Liver (tissue), 9 donors: ENCODE data around the gene SPECC1L. TPM values are rescaled to one million over a fixed set of nuclear protein-coding genes. Genes with fewer than 3 reads are reported as not detected.

ENCODE experiments used
- DNase-seq: peaks from one replicate; pipeline ENCODE4 v3.0.0-alpha.2; 2017; ENCODE audit warnings: low spot score
- H3K27ac ChIP-seq, 2 donors: one replicate each; pipeline ENCODE4 v1.7.0; 2013; ENCODE audit warnings: inconsistent platforms in 2 of 2, low read length in 2 of 2, control low read depth in 1 of 2, low read depth in 1 of 2, mild to moderate bottlenecking in 1 of 2
- H3K27me3 ChIP-seq, 4 donors: one replicate each; pipeline versions ENCODE4 v1.6.1 to v1.7.0; 2013; ENCODE audit warnings: low read length in 3 of 4, inconsistent platforms in 1 of 4, mild to moderate bottlenecking in 1 of 4, moderate library complexity in 1 of 4; ENCODE audit not compliant: control insufficient read depth in 4 of 4, insufficient read depth in 4 of 4
- H3K36me3 ChIP-seq, 4 donors: one replicate each; pipeline versions ENCODE4 v1.6.1 to v1.7.0; 2013; ENCODE audit warnings: low read length in 3 of 4, mild to moderate bottlenecking in 3 of 4, low read depth in 1 of 4, moderate library complexity in 1 of 4; ENCODE audit not compliant: control insufficient read depth in 4 of 4, insufficient read depth in 3 of 4
- H3K4me1 ChIP-seq, 4 donors: one replicate each; pipeline versions ENCODE4 v1.6.1 to v1.7.0; 2013; ENCODE audit warnings: low read length in 3 of 4, mild to moderate bottlenecking in 3 of 4, moderate library complexity in 1 of 4; ENCODE audit not compliant: control insufficient read depth in 4 of 4, insufficient read depth in 4 of 4
- H3K4me3 ChIP-seq, 3 donors: one replicate each; pipeline versions ENCODE4 v1.6.1 to v1.7.0; 2013; ENCODE audit warnings: low read length in 3 of 3, control low read depth in 1 of 3, low read depth in 1 of 3, mild to moderate bottlenecking in 1 of 3
- H3K9ac ChIP-seq, 2 donors: one replicate each; pipeline ENCODE4 v1.7.0; 2013; ENCODE audit warnings: low read length in 2 of 2, mild to moderate bottlenecking in 2 of 2, moderate library complexity in 2 of 2, control low read depth in 1 of 2, low read depth in 1 of 2
- H3K9me3 ChIP-seq, 4 donors: one replicate each; pipeline versions ENCODE4 v1.6.1 to v1.7.0; 2013; ENCODE audit warnings: low read length in 3 of 4; ENCODE audit not compliant: control insufficient read depth in 4 of 4
- EGR1 ChIP-seq, 2 donors: IDR thresholded peaks; 2 replicates each; pipeline ENCODE4 v1.6.1; 2016 to 2018; ENCODE audit warnings: antibody characterized with exemption in 2 of 2, low read depth in 2 of 2
- FOXA1 ChIP-seq: IDR thresholded peaks from 2 replicates; pipeline ENCODE4 v1.6.1; 2016; ENCODE audit warnings: antibody characterized with exemption
- FOXA2 ChIP-seq: IDR thresholded peaks from 2 replicates; pipeline ENCODE4 v1.6.1; 2016; ENCODE audit warnings: antibody characterized with exemption
- GABPA ChIP-seq, 2 donors: IDR thresholded peaks in 1 of 2; conservative IDR thresholded peaks in 1 of 2; 2 replicates each; pipeline ENCODE4 v1.6.1; 2016; ENCODE audit warnings: antibody characterized with exemption in 2 of 2, mild to moderate bottlenecking in 1 of 2, moderate library complexity in 1 of 2
- HNF4A ChIP-seq, 2 donors: conservative IDR thresholded peaks; 2 replicates each; pipeline ENCODE4 v1.6.1; 2016; ENCODE audit warnings: antibody characterized with exemption in 2 of 2, mild to moderate bottlenecking in 2 of 2
- JUND ChIP-seq, 2 donors: IDR thresholded peaks; 2 replicates each; pipeline ENCODE4 v1.6.1; 2016; ENCODE audit warnings: antibody characterized with exemption in 2 of 2
- NR2F2 ChIP-seq: IDR thresholded peaks from 2 replicates; pipeline ENCODE4 v1.6.1; 2016; ENCODE audit warnings: antibody characterized with exemption
- RAD21 ChIP-seq, 2 donors: IDR thresholded peaks; 2 replicates each; pipeline ENCODE4 v1.6.1; 2016; ENCODE audit warnings: antibody characterized with exemption in 2 of 2, mild to moderate bottlenecking in 2 of 2
- RXRA ChIP-seq, 2 donors: IDR thresholded peaks; 2 replicates each; pipeline ENCODE4 v1.6.1; 2017 to 2018; ENCODE audit warnings: antibody characterized with exemption in 2 of 2, mild to moderate bottlenecking in 1 of 2
- SP1 ChIP-seq: IDR thresholded peaks from 2 replicates; pipeline ENCODE4 v1.6.1; 2018; ENCODE audit warnings: antibody characterized with exemption, mild to moderate bottlenecking
- TAF1 ChIP-seq: conservative IDR thresholded peaks from 2 replicates; pipeline ENCODE4 v1.6.1; 2016; ENCODE audit warnings: antibody characterized with exemption, mild to moderate bottlenecking
- YY1 ChIP-seq: IDR thresholded peaks from 2 replicates; pipeline ENCODE4 v1.6.1; 2016; ENCODE audit warnings: antibody characterized with exemption, mild to moderate bottlenecking
- WGBS: extraction: QIAGEN DNeasy Blood & Tissue Kit; methylation state at CpG from one replicate; pipeline ENCODE4 v1.1.7; 2013; 5-methylcytosine and 5-hydroxymethylcytosine counted together
- polyA plus RNA-seq, 2 donors: library from polyadenylated mRNA; stranded (reverse) in 1 of 2; unstranded in 1 of 2; fragments of 200-250 nt in 1 of 2; fragments of >200 nt in 1 of 2; fragmentation: Nextera tagmentation in 1 of 2; extraction: Ambion mirVana in 1 of 2; gene quantifications; one replicate each; pipeline versions ENCODE4 v1.2.1 to v1.2.3, GENCODE V29; 2013 to 2015
- total RNA-seq, 2 donors: library from RNA; depleted of rRNA; stranded (reverse); fragments of >200 nt; gene quantifications; one replicate each; pipeline ENCODE4 v1.2.3, GENCODE V29; 2014
- TF ChIP-seq, protein P1 (sequence below): IDR thresholded peaks from 2 replicates; pipeline ENCODE4 v1.6.1; 2016; ENCODE audit warnings: antibody characterized with exemption
- TF ChIP-seq, protein P2 (sequence below): IDR thresholded peaks from 2 replicates; pipeline ENCODE4 v1.6.1; 2016; ENCODE audit warnings: antibody characterized with exemption
- TF ChIP-seq, protein P3 (sequence below): IDR thresholded peaks from 2 replicates; pipeline ENCODE4 v1.6.1; 2016; ENCODE audit warnings: antibody characterized with exemption
- TF ChIP-seq, protein P4 (sequence below): fragments of 150-350 bp; IDR thresholded peaks from 2 replicates; pipeline ENCODE4 v1.5.1; 2017; ENCODE audit warnings: improper control_type of control experiment, low read depth, low read length; ENCODE audit not compliant: missing input control
- donor health status: healthy.
- donor health status: healthy.
- donor health status: healthy.
- donor health status: healthy.
- donor health status: healthy.

The SPECC1L gene
- total and polyA plus RNA-seq, 4 donors, result 5.4 to 22.3 (median 12.3) TPM

DNA sequence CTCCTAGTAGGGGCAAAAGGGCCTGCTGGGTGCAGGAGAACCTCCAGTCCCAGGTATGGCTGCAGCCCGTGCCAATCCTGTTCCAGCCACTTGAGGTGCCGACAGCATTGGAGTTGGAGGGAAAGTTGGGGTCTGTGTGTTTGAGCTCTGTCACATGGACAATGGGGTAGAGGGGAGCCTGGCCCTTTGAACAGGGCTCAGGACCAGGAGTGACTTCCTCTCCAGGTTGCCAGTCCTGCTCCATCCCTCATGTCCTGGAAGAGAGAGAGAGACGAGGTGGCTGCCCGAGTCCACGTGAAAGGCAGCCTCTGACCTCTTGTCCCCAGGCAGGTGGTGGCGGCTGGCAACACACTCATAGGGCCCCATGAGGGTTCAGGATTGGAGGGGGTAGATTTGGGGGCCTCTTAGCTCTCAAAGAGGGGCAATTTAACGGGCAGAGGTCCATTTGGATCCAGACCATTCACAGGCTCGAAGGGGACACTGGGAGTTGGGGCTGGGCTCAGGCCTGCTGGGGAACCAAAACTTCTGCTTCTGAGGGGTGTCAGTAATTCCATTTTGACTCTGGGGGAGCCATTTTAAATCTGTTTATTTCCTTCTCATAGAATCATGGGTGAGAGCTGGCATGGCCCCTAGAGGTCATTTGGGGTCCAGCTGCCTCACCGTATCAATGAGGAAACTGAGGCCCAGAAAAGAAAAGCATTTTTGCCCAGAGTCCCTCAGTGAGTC, 160.8 kb downstream of the SPECC1L start (continued):
- TF ChIP-seq SP1 (peak; percentile 37), JUND (IDR thresholded peaks at IDR 0.05) (no peak), EGR1 (IDR thresholded peaks at IDR 0.05; ENCODE audit: low read depth in 2 of 2) (no peak)

GRCh38 chr22:24432059-24432853, 161.6 kb downstream of the SPECC1L start:
- Histone ChIP-seq H3K9me3 (no peaks in the 10 kb centered on the region), H3K36me3 (peaks cover 0 to 6% (median 2%) of the 10 kb centered on the region in 4 donors), H3K4me3 (no peak overlapping the region), H3K27ac (peak overlapping the region; percentile 80 to 83), H3K27me3 (no peaks in the 10 kb centered on the region), H3K9ac (no peak overlapping the region), H3K4me1 (peaks cover 20 to 69% (median 40%) of the 10 kb centered on the region in 4 donors)
- 62% methylated on average over 17 of the region's 17 CpGs for WGBS
- TF ChIP-seq, protein P1, sequence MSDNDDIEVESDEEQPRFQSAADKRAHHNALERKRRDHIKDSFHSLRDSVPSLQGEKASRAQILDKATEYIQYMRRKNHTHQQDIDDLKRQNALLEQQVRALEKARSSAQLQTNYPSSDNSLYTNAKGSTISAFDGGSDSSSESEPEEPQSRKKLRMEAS, result no peak
- TF ChIP-seq YY1 (no peak), TAF1 (no peak), JUND (IDR thresholded peaks at IDR 0.05) (no peak), RXRA (IDR thresholded peaks at IDR 0.05) (no peak), FOXA2 (no peak), EGR1 (IDR thresholded peaks at IDR 0.05; ENCODE audit: low read depth in 2 of 2) (no peak), GABPA (IDR thresholded peaks at IDR 0.05 in 1 of 2, conservative IDR thresholded peaks at IDR 0.05 in 1 of 2) (no peak), NR2F2 (peak; percentile 35), HNF4A (conservative IDR thresholded peaks at IDR 0.05) (peak; percentile 35 to 54), SP1 (peak; percentile 43), RAD21 (IDR thresholded peaks at IDR 0.05) (no peak), FOXA1 (no peak)
- TF ChIP-seq, protein P2, sequence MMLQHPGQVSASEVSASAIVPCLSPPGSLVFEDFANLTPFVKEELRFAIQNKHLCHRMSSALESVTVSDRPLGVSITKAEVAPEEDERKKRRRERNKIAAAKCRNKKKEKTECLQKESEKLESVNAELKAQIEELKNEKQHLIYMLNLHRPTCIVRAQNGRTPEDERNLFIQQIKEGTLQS, result no peak
- TF ChIP-seq, protein P3, sequence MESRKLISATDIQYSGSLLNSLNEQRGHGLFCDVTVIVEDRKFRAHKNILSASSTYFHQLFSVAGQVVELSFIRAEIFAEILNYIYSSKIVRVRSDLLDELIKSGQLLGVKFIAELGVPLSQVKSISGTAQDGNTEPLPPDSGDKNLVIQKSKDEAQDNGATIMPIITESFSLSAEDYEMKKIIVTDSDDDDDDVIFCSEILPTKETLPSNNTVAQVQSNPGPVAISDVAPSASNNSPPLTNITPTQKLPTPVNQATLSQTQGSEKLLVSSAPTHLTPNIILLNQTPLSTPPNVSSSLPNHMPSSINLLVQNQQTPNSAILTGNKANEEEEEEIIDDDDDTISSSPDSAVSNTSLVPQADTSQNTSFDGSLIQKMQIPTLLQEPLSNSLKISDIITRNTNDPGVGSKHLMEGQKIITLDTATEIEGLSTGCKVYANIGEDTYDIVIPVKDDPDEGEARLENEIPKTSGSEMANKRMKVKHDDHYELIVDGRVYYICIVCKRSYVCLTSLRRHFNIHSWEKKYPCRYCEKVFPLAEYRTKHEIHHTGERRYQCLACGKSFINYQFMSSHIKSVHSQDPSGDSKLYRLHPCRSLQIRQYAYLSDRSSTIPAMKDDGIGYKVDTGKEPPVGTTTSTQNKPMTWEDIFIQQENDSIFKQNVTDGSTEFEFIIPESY, result no peak
- TF ChIP-seq, protein P4, sequence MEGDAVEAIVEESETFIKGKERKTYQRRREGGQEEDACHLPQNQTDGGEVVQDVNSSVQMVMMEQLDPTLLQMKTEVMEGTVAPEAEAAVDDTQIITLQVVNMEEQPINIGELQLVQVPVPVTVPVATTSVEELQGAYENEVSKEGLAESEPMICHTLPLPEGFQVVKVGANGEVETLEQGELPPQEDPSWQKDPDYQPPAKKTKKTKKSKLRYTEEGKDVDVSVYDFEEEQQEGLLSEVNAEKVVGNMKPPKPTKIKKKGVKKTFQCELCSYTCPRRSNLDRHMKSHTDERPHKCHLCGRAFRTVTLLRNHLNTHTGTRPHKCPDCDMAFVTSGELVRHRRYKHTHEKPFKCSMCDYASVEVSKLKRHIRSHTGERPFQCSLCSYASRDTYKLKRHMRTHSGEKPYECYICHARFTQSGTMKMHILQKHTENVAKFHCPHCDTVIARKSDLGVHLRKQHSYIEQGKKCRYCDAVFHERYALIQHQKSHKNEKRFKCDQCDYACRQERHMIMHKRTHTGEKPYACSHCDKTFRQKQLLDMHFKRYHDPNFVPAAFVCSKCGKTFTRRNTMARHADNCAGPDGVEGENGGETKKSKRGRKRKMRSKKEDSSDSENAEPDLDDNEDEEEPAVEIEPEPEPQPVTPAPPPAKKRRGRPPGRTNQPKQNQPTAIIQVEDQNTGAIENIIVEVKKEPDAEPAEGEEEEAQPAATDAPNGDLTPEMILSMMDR, result no peak
- DNase-seq, result no peak
